Measurements from ENCODE around the gene ORM1.

The ORM1 gene

GRCh38 chr9:114322831-114323531 is at the start of gene ORM1:
TSS of gene ORM1 (plus strand) at chr9:114323098. CDS start at chr9:114323134, 36 bp downstream.
- DNase-seq (ENCODE audit: low spot score): peak; percentile 44

- DNase-seq (ENCODE audit: low spot score): no peak
Observed at GRCh38 chr9:114273461-114273881, 49.4 kb upstream of the ORM1 start.

DNA sequence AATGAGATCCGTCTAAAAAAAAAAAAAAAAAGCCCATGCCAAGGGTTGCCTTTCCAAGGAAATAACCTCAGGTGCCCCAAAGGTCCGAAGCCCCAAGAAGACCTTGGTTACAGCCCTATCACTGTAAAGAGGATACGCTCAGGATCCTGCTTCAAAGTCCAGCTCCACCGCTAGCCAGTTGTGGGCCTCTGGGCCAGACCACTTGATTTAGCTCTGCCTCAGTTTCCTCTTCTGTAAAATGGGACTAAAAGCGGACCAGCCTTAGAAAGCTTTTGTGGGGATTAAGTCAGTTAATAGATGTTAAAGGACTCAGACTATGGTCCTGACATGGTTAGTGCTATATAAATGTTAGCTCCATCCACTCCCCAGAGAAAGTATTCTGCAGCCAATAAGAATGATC is 48.7 kb upstream of the ORM1 start:
- DNase-seq (ENCODE audit: low spot score): peak; percentile 8

- DNase-seq (ENCODE audit: low spot score): peak; percentile 26
Observed at GRCh38 chr9:114275246-114276004, 47.5 kb upstream of the ORM1 start.

DNA sequence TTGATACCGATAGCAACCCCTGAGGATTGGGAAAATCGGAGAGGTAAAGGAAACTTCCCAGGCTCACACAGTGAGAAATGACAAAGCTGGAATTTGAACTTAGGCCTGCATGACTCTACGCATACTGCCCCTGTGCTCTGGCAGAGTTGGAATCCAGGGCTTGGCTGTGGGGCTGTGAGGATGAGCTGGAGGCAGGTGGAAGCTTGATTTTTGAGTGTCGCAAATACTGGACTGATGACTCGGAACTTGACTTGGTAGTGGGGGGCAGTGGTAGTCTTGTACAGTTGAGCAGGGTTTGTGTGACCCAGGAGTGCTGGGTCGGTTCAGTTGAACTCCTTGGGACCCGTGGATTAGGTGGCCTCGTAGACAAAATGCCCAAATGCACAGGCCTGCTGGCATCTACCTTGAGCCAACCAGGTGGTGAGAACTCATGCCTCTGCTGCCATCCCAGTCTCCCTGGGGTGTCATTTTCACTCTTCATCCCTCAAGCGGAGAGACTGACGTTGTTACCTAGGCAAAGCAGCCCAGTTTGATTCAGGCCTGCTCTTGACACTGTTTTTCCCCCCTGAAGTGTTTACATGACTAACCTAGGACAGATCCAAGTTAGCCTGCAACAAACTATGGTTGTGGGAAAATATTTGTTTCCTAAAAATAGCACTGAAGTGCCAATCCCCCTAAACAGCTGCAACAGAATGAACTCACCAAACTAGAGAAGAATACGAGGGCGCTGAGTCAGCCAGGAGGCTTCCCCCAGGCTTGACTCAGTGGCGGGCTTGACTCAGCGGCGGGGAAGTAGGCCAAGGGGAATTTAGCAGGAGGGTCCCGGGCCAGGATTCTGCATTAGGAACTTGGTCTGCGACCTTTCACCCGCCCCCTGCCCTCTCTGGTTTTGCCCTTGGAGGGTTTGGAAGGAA is 45.7 kb upstream of the ORM1 start:
- peak; percentile 20 for DNase-seq (ENCODE audit: low spot score)

- peak; percentile 9 for DNase-seq (ENCODE audit: low spot score)
Observed at GRCh38 chr9:114278356-114278755, 44.5 kb upstream of the ORM1 start.

DNA sequence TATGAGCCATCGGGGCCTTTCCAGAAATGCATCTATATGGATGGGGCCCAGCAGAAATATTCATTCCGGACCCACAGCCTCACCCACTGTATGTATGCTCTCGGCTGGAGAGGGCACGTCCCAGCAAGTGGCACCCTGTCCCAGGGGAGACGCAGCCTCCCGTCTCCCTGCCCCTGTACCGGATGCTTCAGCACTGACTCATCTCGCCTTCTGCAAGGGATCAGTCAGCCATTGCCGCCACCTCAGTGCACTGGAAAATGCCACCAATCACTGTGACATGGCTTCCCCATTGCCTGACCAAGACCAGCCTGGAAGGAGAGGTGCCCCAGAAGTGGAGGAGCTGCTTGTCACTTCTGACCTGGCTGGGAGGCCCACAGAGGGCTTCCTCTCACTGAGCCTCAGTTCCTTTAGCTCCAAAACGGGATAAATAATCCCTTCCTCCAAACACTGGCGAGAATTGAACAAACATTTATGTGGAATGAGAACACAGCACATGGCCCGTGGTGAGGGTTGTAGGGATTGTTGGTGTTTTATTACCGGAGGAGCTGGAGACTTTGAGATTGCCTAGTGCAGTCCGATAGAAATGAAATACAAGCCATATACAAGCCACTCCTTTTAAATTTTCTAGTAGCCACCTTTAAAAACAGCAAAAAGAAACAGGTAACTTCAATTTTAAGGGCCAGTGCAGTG is 43.9 kb upstream of the ORM1 start:
- DNase-seq (ENCODE audit: low spot score): peak; percentile 21

DNA sequence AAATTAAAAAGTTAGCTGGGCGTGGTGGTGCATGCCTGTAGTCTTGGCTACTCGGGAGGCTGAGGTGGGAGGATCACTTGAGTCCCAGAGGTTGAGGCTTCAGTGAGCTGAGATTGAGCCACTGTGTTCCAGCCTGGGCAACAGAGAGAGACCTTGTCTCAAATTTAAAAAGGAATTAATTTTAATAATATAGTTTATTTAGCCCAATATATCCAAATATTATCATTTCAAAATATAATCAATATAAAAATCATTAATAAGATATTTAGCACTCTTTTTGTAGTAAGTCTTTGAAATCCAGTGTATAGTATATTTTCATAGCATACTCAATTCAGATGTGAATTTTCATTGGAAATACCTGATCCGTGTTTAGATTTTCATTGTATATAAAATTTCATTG is 43.2 kb upstream of the ORM1 start:
- DNase-seq (ENCODE audit: low spot score): no peak

GRCh38 chr9:114280636-114281472 is 42.0 kb upstream of the ORM1 start:
- peak; percentile 20 for DNase-seq (ENCODE audit: low spot score)

GRCh38 chr9:114281473-114282103 is 41.3 kb upstream of the ORM1 start:
- DNase-seq (ENCODE audit: low spot score): peak; percentile 40

DNA sequence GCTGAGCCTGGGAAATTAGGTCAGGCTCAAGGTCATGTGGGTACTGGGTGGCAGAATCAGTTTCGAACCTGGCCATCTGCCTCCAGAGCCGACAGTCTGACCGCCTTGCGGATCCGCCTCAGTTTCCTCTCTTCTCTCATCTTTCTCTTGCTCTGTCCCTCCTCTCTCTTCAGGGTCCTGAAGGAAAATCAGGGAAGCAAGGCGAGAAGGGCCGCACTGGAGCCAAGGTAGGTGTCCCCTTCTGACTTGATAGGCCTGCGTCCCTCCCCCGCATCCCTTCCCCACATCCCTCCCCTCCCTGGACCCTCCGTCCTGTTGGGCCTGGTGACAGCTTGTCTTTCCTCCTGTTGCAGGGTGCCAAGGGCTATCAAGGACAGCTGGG is 40.8 kb upstream of the ORM1 start:
- peak; percentile 37 for DNase-seq (ENCODE audit: low spot score)

- DNase-seq (ENCODE audit: low spot score): peak; percentile 31
Observed at GRCh38 chr9:114282507-114282906, 40.4 kb upstream of the ORM1 start.

DNA sequence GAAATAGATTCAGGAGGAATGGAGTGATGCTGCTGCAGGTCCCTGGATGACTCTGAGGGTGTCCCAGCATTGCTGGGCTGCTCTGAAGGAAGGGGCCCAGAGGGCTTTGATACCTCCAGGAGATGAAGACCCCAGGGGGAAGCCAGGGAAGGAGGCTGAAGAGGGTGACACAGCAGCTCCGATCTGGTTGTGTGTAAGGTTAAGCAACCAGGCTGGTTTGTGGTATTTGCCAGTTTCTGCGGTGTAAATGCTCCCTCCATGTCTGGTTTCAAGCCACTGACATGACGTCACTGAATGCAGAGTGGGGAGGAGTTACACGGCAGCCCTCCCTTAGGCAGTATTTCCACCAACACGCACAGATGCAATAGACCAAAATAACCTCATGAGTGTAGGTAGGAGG is 40.0 kb upstream of the ORM1 start:
- peak; percentile 31 for DNase-seq (ENCODE audit: low spot score)

- DNase-seq (ENCODE audit: low spot score): peak; percentile 38
Observed at GRCh38 chr9:114283551-114284111, 39.3 kb upstream of the ORM1 start.

- DNase-seq (ENCODE audit: low spot score): peak; percentile 33
Observed at GRCh38 chr9:114284316-114285060, 38.4 kb upstream of the ORM1 start.

GRCh38 chr9:114285166-114285867 is 37.6 kb upstream of the ORM1 start:
- DNase-seq (ENCODE audit: low spot score): peak; percentile 48

DNA sequence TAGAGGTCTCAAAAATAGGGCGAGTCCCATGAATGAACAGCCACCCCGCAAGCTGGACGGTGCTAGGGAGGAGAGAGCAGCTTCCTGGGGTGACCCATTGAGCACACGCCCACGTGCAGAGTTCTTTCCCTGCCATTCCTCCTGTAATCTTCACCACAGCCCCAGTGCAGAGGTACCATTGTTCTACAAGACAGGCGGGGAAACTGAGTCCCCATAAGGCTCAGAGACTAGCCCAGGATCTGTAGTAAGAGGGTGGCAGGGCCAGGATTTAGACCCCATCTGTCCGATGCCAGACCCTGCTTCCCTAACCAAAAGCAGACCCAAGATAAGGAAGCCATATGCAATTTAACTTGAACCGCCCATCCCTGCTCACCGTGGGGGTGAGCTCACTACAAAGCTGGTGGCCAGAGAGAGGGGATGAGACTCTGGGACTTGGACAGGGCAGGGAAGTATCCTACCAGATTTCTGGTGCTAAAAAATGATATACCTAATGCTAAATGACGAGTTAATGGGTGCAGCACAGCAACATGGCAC is 36.7 kb upstream of the ORM1 start:
- peak; percentile 29 for DNase-seq (ENCODE audit: low spot score)

DNA sequence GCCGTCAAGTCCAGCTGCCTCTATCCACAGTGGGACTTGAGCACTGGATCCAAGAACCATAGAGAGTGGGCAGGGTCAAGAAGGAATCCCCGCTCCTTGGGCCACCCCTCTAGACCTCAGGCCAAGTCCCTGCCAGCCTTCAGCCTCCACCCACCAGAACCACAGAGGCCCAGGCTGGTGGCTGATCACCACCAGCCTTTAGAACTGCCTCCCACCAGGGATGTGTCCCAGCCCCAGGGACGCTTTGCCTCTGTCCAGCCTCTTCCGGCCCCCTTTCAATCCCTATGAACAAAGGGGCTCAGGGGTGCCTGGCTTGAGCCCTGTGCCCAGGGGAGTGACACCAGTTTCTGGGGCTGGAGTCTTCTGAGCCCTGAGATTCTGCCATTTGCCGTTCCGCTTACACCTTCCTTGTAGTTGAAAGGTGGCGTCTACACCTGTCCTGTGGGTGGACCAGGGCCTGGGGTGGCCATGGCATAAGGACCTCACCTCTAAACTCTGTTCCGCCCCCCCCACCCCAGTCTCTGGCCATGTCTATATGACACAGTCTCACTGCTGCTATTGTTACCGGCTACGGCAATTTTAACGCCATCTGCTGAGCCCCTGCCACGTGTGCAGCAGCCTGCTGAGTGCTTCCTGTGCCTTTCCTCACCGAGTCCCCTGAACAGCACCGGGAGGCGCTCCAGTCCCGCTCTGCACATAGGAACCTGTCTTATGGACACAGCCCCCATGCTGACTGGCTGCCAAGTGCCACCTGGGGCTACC is 35.7 kb upstream of the ORM1 start:
- DNase-seq (ENCODE audit: low spot score): peak; percentile 40

All from ecto neural progenitor cell (in vitro differentiated cells).